Activated CD4-positive, alpha-beta T cell treated with anti-CD3 and anti-CD28 coated beads for 1 hour (primary cell): ENCODE data around the gene SYNM.

Source experiments
- DNase-seq: peaks from one replicate; pipeline ENCODE4 v3.0.0-alpha.2; 2020

Gene SYNM

GRCh38 chr15:99172989-99173388 is 68.1 kb downstream of the SYNM start:
- DNase-seq, result no peak

GRCh38 chr15:99174567-99175395 is 69.9 kb downstream of the SYNM start:
- no peak for DNase-seq

GRCh38 chr15:99176757-99177156 is 71.9 kb downstream of the SYNM start:
- no peak for DNase-seq

- DNase-seq, result no peak
Observed at GRCh38 chr15:99177679-99178078, 72.8 kb downstream of the SYNM start.

- no peak for DNase-seq
Observed at GRCh38 chr15:99180086-99180963, 75.4 kb downstream of the SYNM start.

- DNase-seq, result no peak
Observed at GRCh38 chr15:99180964-99181306, 76.1 kb downstream of the SYNM start.

GRCh38 chr15:99181545-99181971 is 76.7 kb downstream of the SYNM start:
- no peak for DNase-seq

- DNase-seq, result no peak
Observed at GRCh38 chr15:99182791-99183190, 77.9 kb downstream of the SYNM start.
